Measurements from ENCODE around the gene CHRNE.
"Not testable (repeated sequence)": the region's sequence is repeated elsewhere in the genome, so short reads cannot be mapped to it uniquely, and the experiment has no call there.

Gene CHRNE

GRCh38 chr17:4906642-4907041 lies 3.7 kb upstream of the CHRNE start:
- not testable (repeated sequence) for DNase-seq (ENCODE audit: low read depth in 2 of 2)

- no peak for DNase-seq (ENCODE audit: low read depth in 2 of 2)
These were observed 358 bp downstream of the CHRNE start for GRCh38 chr17:4902540-4902939.

- no peak for DNase-seq (ENCODE audit: low read depth in 2 of 2)
These were observed 1.1 kb downstream of the CHRNE start for GRCh38 chr17:4901648-4902344.

GRCh38 chr17:4901108-4901647 lies 1.7 kb downstream of the CHRNE start:
- DNase-seq (ENCODE audit: low read depth in 2 of 2), result no peak

GRCh38 chr17:4900231-4901107 lies 2.4 kb downstream of the CHRNE start:
- no peak for DNase-seq (ENCODE audit: low read depth in 2 of 2)

- DNase-seq (ENCODE audit: low read depth in 2 of 2), result peak; percentile 58 to 59
These were observed 3.3 kb downstream of the CHRNE start, which contains the start of gene C17orf107 for GRCh38 chr17:4899341-4900230. C17orf107 (plus strand) TSS chr17:4899536; CDS start chr17:4899763, 227 bp downstream.

- no peak for DNase-seq (ENCODE audit: low read depth in 2 of 2)
These were observed 4.0 kb downstream of the CHRNE start for GRCh38 chr17:4898927-4899326.

GRCh38 chr17:4898351-4898750 lies 4.5 kb downstream of the CHRNE start:
- no peak for DNase-seq (ENCODE audit: low read depth in 2 of 2)

- DNase-seq (ENCODE audit: low read depth in 2 of 2), result no peak
These were observed 5.1 kb downstream of the CHRNE start for GRCh38 chr17:4897785-4898184.

GRCh38 chr17:4897198-4897687 lies 5.7 kb downstream of the CHRNE start:
- DNase-seq (ENCODE audit: low read depth in 2 of 2), result no peak

GRCh38 chr17:4896332-4897197 lies 6.3 kb downstream of the CHRNE start:
- DNase-seq (ENCODE audit: low read depth in 2 of 2), result no peak

GRCh38 chr17:4895657-4896331 lies 7.1 kb downstream of the CHRNE start:
- DNase-seq (ENCODE audit: low read depth in 2 of 2), result no peak

GRCh38 chr17:4895121-4895520 lies 7.8 kb downstream of the CHRNE start:
- no peak for DNase-seq (ENCODE audit: low read depth in 2 of 2)

GRCh38 chr17:4893721-4894560 lies 9.0 kb downstream of the CHRNE start:
- no peak for DNase-seq (ENCODE audit: low read depth in 2 of 2)

GRCh38 chr17:4893272-4893671 lies 9.6 kb downstream of the CHRNE start:
- DNase-seq (ENCODE audit: low read depth in 2 of 2), result no peak

GRCh38 chr17:4892499-4893221 lies 10.2 kb downstream of the CHRNE start:
- DNase-seq (ENCODE audit: low read depth in 2 of 2), result no peak

- DNase-seq (ENCODE audit: low read depth in 2 of 2), result no peak
These were observed 11.2 kb downstream of the CHRNE start for GRCh38 chr17:4891411-4892410.

Measured in fibroblast of skin of left quadriceps (primary cell).